NCI-H446 (cell line): Measurements from ENCODE around the gene CHI3L2.
"Not testable (repeated sequence)": the region's sequence is repeated elsewhere in the genome, so short reads cannot be mapped to it uniquely, and the experiment has no call there.

Source experiments
- DNase-seq, 2 experiments: peaks; one replicate each; lab custom pipeline; 2025; lab: John Stamatoyannopoulos, UW

Gene CHI3L2

DNA sequence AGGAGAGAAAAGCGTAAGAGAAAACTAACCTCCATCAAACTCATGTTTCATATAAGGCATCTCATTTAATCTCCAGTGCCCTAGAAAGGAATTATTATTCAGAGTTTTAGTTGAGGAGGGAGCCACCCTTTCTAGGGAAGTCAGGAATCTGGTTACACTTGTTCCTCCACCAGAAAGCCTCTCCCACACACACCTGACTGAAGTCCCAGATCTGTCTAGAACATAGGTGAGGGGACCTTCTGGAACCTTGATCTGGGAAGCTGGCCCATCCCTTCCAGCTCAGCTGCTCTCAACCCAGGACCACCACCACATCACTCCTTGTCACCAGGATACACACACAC lies 25.2 kb upstream of the CHI3L2 start:
- no peak for DNase-seq

DNA sequence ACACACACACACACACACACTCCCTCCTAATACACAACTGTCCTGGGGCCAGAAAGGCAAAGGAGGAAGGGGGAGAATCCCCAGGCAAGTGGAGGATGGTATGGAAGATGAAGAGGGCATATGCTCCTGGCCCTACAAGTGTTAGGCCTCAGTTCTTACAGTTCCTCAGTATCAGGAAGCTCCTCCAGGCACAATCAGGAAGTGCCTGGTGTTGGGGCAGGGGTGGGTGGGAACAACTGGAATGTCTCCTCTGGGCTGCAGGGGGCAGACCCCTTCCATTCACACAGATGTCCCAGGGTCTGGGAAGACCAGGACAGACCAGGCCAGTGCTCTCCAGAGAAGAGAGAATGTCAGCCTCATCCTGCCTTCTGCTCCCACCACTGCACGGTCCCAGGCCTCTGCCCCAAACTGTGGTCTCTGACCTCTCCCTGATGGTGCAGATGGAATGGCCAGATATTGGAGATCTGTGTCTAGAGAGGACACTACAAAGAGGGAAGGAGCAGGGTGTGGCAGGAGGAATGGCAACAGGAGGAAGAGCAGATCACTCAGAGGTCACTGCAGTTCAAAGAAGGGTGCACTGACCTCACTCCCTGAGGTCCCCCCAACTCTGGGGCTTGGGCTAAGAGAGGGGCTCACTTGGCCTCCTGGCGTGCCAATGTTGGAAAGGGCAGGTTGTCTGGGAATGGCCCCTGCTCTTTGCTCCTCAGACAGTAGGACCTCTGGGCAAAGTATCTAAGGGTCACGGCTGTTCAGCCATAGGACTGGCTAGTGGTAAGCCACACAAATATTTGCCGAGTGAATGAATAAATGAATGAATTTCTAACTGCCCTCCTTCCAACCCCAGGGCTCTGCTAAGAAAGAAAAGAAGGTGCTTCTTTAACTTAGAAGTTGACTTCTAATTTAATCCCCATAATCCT lies 24.5 kb upstream of the CHI3L2 start:
- no peak for DNase-seq

DNA sequence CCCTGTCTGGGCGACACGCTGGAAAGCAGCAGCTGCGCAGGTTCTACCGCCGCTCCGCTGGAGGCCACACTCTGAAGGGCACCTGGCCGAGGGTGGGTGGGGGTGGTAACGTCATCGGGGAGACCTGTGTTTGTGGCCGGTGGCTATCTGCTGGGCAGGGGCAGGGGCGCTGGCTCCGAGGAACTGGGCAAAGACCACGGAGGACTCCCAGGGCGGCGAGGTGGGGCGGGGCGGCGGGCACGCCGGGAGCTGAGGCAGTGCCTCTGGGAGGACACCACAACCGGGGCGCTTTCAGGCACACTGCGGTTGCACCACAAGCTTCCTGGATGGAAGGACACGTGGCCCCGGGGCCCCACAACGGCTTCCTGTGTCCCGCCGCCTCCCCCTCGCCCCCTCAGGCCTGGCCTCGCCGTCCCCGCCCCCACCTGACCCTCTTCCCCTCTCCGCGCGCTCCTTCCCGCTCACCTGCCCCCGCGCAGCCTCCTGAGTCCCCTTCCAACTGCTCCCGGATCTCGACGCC lies 23.8 kb upstream of the CHI3L2 start:
- DNase-seq: no peak

DNA sequence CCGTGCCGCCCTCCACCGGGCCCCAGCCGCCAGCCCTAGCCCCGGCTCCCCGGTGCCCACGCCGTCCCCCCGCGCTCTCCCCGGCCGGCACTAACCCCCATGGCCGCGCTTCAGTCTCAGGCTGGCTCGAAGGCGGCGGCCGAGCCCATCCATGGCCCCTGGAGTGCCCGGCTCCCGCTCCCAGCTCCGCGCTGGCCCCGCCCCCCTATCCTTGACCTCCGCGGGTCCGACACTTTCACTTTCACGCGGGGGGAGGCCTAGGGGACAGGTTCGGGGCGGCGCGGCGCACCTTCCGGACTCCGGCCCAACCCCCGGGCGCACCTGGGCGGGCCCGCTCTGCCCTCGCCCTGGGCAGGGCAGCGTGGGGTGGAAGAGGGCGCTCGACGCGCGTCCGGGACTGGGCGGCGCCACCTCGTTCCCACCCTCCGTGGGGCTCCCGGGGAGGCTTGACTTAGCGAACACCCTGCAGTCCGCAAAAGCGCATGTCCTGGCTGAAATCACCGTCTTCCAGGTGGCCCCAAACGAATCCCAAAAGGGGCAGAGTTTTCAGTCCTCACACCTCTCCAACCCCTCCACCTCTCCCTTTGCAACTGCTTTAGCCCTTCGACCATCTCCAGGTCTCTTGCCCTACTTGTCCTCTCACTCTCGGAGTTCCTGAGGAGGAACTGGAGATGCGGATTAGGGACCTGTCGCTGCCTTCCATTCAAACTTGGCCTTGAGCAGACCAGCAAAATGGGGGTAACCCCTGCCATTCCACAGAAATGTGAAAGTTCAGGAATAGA lies 23.1 kb upstream of the CHI3L2 start:
- DNase-seq: no peak

GRCh38 chr1:111204983-111205713 lies 22.4 kb upstream of the CHI3L2 start:
- DNase-seq: no peak

- no peak for DNase-seq
These were observed 21.8 kb upstream of the CHI3L2 start for GRCh38 chr1:111205714-111206050.

GRCh38 chr1:111208921-111209320 lies 18.6 kb upstream of the CHI3L2 start:
- DNase-seq: no peak

- no peak for DNase-seq
These were observed 17.9 kb upstream of the CHI3L2 start for GRCh38 chr1:111209622-111210021.

- no peak for DNase-seq
These were observed 15.6 kb upstream of the CHI3L2 start for GRCh38 chr1:111211921-111212320.

DNA sequence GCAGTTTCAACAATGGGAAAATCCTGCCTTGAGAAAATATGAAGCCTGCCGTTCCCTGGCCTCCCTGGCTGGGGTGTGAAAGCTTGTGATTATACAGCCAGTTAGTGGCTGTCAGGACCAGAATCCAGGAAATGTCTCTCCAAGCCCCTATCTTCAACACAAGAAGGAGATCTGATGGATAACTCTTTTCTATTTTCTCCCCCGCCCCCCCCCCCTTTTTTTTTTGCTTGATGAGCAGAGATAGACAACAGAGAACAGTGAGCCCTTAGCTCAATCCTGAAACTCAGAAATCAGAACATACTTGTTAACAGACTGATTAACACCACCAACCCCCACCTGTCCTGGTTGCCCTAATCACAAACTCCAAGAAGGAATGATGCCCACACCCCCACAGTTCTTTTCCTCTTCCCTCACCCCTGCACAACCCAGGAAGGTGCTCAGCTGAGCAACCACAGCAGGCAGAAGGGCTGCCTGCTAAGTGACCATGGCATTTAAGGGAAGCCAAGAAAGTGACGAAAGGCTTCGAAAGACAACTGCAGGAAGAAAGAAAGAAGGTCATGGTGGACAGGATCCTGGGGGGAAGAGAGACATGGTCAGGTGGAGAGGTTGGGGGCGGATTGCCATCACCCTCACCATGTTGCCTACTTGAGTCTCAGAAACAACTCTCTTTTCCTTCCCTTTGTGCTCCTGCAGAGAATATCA lies 14.7 kb upstream of the CHI3L2 start:
- DNase-seq: no peak

DNA sequence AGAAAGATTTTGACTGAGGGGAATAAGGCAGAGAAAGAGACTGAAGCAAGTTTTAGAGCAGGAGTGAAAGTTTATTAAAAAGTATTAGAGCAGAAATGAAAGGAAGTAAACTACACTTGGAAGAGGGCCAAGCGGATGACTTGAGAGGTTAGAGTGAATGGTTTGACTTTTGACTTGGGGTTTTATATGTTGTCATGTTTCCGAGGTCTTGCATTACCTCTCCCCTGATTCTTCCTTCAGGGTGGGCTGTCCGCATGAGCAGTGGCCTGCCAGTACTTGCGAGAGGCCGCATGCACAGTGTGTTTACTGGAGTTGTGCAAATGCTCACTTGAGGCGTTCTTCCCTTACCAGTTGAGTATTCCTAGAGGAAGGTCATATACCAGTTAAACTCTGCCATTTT lies 14.1 kb upstream of the CHI3L2 start:
- DNase-seq: no peak

DNA sequence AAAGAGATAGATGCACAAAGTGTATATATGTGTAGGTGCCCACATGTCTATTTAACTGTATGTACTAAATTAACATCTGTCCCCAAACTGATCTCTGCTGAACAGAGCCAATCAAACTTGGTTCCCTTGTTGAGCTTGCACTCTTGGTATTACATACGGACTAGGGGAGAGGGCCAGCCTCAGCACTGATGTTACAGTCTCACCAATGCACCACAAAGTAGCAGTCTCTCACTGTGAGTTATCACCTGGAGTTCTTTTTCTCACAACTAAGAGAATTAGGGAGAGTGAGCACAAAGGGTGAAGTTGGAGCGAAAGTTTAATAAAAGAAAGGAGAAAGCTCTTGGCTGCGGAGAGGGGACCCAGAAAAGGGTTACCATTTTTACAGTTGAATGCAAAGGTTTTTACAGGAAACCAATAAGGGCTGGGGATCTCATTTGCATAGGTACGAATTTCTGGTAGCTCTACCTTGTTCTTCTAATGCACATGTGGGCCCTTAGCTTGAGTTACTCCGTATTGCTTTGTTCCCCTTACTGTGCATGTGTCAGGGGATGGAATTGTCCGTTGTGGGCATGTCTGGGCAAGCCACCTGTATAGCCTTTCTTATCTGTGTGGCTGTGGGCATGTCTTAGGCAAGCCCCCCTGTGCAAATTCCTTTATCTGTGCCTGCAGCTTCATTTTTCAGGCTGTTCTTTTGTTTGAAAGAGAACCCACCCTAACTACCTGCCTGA lies 13.3 kb upstream of the CHI3L2 start:
- no peak for DNase-seq

GRCh38 chr1:111214884-111215283 lies 12.6 kb upstream of the CHI3L2 start:
- DNase-seq: no peak

DNA sequence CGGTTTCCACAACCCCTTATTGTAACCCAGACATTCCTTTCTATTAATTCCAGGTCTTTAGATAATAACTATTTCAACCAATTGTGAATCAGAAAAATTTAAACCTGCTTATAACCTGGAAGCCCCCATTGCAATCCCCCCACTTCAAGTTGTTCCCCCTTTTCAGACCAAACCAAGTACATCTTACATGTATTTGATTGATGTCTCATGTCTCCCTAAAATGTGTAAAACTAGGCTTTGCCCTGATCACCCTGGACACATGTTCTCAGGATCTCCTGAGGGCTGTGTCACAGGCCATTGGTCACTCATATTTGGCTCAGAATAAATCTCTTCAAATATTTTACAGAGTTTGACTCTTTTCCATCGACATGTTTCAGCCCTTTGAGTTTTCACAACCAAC lies 12.2 kb upstream of the CHI3L2 start:
- not testable (repeated sequence) for DNase-seq

DNA sequence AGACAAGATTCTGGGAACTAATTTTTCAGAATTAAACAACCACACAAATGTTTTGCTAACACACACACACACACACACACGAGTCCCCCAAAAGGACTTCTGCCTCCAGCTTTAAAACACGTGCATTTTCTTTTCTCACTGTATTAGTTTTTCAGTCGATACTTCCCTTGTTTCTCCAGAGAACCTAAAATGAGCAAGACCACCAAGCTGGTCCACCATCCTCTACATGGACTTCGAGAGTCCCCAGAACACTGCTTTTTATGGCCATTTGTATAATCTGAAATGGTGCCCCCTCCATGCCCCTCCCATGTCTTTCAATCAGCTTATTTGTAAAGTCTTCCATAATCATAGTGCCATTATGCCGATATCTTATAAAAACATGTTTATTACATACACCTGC lies 10.8 kb upstream of the CHI3L2 start:
- no peak for DNase-seq

DNA sequence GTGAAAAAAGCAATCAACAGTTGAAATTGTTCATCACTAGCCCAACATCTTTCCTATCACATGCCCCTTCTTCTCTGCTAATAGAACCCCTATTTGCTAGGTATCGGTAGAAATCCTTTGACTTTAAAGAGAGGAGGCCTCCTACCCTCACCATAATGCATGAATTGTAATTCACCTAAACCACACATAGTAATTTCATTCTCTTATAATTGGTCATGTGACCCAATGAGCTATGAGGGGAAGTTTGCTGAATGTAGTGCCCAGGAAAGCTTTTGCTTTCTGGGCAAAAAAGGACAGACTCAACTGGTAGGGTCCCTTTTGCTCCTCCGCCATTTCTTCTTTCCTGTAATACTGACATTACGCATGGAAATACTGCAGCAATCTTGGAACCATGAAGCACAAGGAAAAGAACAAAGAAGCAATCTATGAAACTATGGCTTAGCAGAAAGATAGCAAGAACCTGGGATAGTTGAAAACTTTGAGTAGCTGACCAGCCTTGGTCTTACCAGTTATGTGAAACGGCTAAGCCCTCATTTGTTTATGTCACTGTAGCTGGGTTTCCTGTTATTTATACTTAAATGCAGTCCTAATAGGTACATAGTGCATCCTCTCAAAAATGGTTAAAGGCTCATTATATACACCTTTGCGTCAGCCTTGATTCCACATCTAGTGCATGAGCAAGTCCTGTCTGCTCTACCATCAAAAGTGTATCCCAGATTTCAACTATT lies 10.2 kb upstream of the CHI3L2 start:
- DNase-seq: no peak

DNA sequence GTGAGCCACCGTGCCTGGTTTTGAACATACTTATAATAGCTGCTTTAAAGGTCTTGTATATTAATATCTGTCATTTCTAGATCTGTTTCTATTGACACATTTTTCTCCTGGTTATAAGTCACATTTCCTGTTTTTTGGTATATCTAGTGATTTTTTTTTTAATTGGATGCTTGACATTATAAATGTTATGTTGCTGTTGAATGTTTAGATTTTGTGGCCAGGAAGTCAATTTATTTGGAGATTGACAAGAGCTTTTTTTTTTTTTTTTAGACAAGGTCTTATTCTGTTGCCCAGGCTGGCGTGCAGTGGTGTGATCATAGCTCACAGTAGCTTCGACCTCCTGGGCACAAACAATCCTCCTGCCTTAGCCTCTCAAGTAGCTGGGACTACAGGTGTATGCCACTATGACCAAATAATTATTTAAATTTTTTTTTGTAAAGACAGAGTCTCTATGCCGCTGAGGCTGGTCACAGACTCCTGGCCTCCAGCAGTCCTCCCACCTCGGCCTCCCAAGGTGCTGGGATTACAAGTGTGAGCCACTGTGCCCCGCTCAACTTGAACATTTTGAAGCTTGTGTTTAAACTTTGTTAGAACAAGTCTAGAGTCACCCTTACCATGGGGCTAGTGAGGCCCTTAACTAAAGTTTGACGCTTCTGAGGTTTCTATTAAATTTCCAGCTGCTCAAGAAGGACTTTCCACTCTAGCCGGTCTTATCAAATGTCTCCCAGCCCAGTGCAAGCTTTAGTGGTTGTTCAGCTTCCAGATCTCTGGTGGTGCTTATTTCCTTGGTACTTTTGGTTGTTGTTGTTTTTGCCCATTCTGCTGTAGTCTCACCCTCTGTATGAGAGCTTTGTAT lies 8.6 kb upstream of the CHI3L2 start:
- DNase-seq: no peak

GRCh38 chr1:111219557-111220286 lies 7.8 kb upstream of the CHI3L2 start:
- DNase-seq: no peak
